K562 (cell line): ENCODE data around the gene ZNF169. TPM values are rescaled to one million over a fixed set of nuclear protein-coding genes. Genes with fewer than 3 reads are reported as not detected.
A peak's percentile ranks its signal among the peaks of the same experiment; 100 is the strongest.

ENCODE experiments used
- CHD2 ChIP-seq: IDR thresholded peaks from 2 replicates; pipeline ENCODE4 v1.6.1; 2011; ENCODE audit warnings: low read depth, low read length
- JUND ChIP-seq, 2 experiments: IDR thresholded peaks; 2 replicates in 1 of 2; 3 replicates in 1 of 2; pipeline ENCODE4 v1.6.1; 2011; ENCODE audit warnings: borderline replicate concordance in 2 of 2, low read depth in 2 of 2, low read length in 2 of 2, improper control_type of control experiment in 1 of 2, missing biosample characterization in 1 of 2, missing genetic modification characterization in 1 of 2, missing genetic modification reagents in 1 of 2
- KLF13 ChIP-seq: fragments of 450-650 bp; IDR thresholded peaks from 2 replicates; pipeline ENCODE4 v1.6.1; 2016; ENCODE audit warnings: missing genetic modification characterization, low read depth, mild to moderate bottlenecking, missing compliant biosample characterization, moderate library complexity, borderline replicate concordance
- L3MBTL2 ChIP-seq: fragments of 450-650 bp; IDR thresholded peaks from 2 replicates; pipeline ENCODE4 v1.6.1; 2016; ENCODE audit warnings: mild to moderate bottlenecking, moderate library complexity
- MECOM ChIP-seq: fragments of 250-450 bp; sonication (Bioruptor Pico); IDR thresholded peaks from 2 replicates; pipeline ENCODE4 v1.8.0; 2022; ENCODE audit warnings: inconsistent platforms
- MITF ChIP-seq: IDR thresholded peaks from 2 replicates; pipeline ENCODE4 v1.6.1; 2014; ENCODE audit warnings: antibody characterized with exemption
- NR0B1 ChIP-seq: fragments of 450-650 bp; IDR thresholded peaks from one replicate; pipeline ENCODE4 v1.6.1; 2018; ENCODE audit warnings: mild to moderate bottlenecking, moderate library complexity; ENCODE audit not compliant: partially characterized antibody
- PTRF ChIP-seq: fragments of 450-650 bp; IDR thresholded peaks from 2 replicates; pipeline ENCODE4 v1.6.1; 2016; ENCODE audit warnings: mild to moderate bottlenecking, missing genetic modification characterization, missing compliant biosample characterization
- RUNX1 ChIP-seq: sonication (generic); IDR thresholded peaks from 2 replicates; pipeline ENCODE4 v1.6.1; 2016; ENCODE audit warnings: antibody characterized with exemption, low read depth
- SAFB ChIP-seq: fragments of 200-400 bp; formaldehyde crosslinking; IDR thresholded peaks from 2 replicates; pipeline ENCODE4 v1.6.1; 2017; ENCODE audit warnings: low read depth, low read length, borderline replicate concordance
- SNRNP70 ChIP-seq: fragments of 200-400 bp; formaldehyde crosslinking; optimal IDR thresholded peaks from 2 replicates; pipeline ENCODE3; 2017; ENCODE audit warnings: low read depth, low read length
- SREBF1 ChIP-seq: fragments of 150-350 bp; IDR thresholded peaks from 2 replicates; pipeline ENCODE4 v1.6.1; 2014; ENCODE audit warnings: antibody characterized with exemption, low read depth, low read length, borderline replicate concordance
- SRSF1 ChIP-seq: fragments of 200-400 bp; formaldehyde crosslinking; IDR thresholded peaks from 2 replicates; pipeline ENCODE4 v1.6.1; 2017; ENCODE audit warnings: mild to moderate bottlenecking, low read depth, low read length, moderate library complexity
- SRSF3 ChIP-seq: fragments of 200-400 bp; formaldehyde crosslinking; IDR thresholded peaks from 2 replicates; pipeline ENCODE4 v1.6.1; 2016; ENCODE audit warnings: mild to moderate bottlenecking, low read length, moderate library complexity; ENCODE audit not compliant: insufficient read depth
- WHSC1 ChIP-seq: IDR thresholded peaks from one replicate; pipeline ENCODE4 v1.6.1; 2012; ENCODE audit warnings: low read length, control low read depth, inconsistent platforms
- ZNF140 ChIP-seq: fragments of 250-450 bp; sonication (Bioruptor Pico); IDR thresholded peaks from 2 replicates; pipeline ENCODE4 v1.8.0; 2021; ENCODE audit warnings: moderate library complexity, mild to moderate bottlenecking, inconsistent platforms
- ZNF57 ChIP-seq: fragments of 450-650 bp; formaldehyde crosslinking; IDR thresholded peaks from 2 replicates; pipeline ENCODE4 v1.4.0; 2020; ENCODE audit warnings: mild to moderate bottlenecking, moderate library complexity
- ZNF780A ChIP-seq: fragments of 250-450 bp; sonication (Bioruptor Pico); IDR thresholded peaks from 2 replicates; pipeline ENCODE4 v1.5.0; 2021; ENCODE audit warnings: mild to moderate bottlenecking
- polyA plus RNA-seq, 8 experiments: library from polyadenylated mRNA; depleted of rRNA in 4 of 8; stranded (reverse) in 5 of 8; unstranded in 3 of 8; fragments of >200 nt; fragmentation: Nextera tagmentation in 2 of 8; fragmentation: Illumina TruSeq in 1 of 8; extraction: Ambion mirVana in 2 of 8; extraction: Trizol in 1 of 8; gene quantifications; 2 replicates each; pipeline versions ENCODE4 v1.2.1 to v1.2.3, GENCODE V29; 2011 to 2014; ENCODE audit warnings: inconsistent platforms in 1 of 8, missing spikeins in 1 of 8
- total RNA-seq, 7 experiments: library from RNA; depleted of rRNA in 6 of 7; stranded (reverse); fragments of >200 nt in 6 of 7; fragmentation: Illumina TruSeq in 2 of 7; extraction: Trizol in 2 of 7; gene quantifications; 2 replicates each; pipeline versions ENCODE4 v1.2.1 to v1.2.3, GENCODE V29; 2011 to 2021; ENCODE audit warnings: low replicate concordance in 1 of 7
- TF ChIP-seq, protein P1 (sequence below): fragments of 250-450 bp; sonication (Bioruptor Pico); IDR thresholded peaks from 2 replicates; pipeline ENCODE4 v1.4.0; 2020; ENCODE audit warnings: mild to moderate bottlenecking, moderate library complexity
- TF ChIP-seq, protein P2 (sequence below): fragments of 250-450 bp; sonication (Bioruptor Pico); IDR thresholded peaks from 2 replicates; pipeline ENCODE4 v1.5.0; 2021
- TF ChIP-seq, protein P3 (sequence below): fragments of 450-650 bp; IDR thresholded peaks from 2 replicates; pipeline ENCODE4 v1.6.1; 2016; ENCODE audit warnings: antibody characterized with exemption

The ZNF169 gene
- total and polyA plus RNA-seq, 9 of the 15 experiments (the other 6 are each of a cell fraction or from before 2014, with no cell fraction given): 2.0 to 16.2 (median 5.6) TPM

DNA sequence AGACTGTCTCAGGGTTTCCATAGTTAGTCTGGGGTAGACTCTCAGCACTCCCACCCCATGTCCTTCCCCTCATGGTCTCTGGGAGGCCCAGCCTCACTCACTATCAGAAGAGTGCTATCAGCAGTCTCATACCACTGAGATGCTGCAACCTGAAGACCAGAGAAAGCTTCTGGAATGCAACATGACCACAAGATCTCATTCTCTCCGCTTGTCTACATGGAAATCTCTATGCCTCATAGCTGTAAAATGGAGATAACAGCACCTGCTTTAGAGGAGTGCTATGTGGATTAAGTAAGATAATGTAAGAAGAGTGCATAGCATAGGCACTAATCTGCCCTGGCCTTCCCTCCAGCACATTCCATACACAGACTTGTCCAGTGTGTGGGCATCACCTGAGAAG lies 47.0 kb upstream of the ZNF169 start (continued):
- TF ChIP-seq, protein P1, sequence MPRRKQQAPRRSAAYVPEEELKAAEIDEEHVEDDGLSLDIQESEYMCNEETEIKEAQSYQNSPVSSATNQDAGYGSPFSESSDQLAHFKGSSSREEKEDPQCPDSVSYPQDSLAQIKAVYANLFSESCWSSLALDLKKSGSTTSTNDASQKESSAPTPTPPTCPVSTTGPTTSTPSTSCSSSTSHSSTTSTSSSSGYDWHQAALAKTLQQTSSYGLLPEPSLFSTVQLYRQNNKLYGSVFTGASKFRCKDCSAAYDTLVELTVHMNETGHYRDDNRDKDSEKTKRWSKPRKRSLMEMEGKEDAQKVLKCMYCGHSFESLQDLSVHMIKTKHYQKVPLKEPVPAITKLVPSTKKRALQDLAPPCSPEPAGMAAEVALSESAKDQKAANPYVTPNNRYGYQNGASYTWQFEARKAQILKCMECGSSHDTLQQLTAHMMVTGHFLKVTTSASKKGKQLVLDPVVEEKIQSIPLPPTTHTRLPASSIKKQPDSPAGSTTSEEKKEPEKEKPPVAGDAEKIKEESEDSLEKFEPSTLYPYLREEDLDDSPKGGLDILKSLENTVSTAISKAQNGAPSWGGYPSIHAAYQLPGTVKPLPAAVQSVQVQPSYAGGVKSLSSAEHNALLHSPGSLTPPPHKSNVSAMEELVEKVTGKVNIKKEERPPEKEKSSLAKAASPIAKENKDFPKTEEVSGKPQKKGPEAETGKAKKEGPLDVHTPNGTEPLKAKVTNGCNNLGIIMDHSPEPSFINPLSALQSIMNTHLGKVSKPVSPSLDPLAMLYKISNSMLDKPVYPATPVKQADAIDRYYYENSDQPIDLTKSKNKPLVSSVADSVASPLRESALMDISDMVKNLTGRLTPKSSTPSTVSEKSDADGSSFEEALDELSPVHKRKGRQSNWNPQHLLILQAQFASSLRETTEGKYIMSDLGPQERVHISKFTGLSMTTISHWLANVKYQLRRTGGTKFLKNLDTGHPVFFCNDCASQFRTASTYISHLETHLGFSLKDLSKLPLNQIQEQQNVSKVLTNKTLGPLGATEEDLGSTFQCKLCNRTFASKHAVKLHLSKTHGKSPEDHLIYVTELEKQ (CRISPR knock-in tag): no peak
- TF ChIP-seq KLF13 (tag) (no peak), SREBF1 (no peak), NR0B1 (no peak), ZNF780A (CRISPR knock-in tag) (no peak), SNRNP70 (no peak), WHSC1 (no peak), PTRF (no peak), ZNF140 (CRISPR knock-in tag) (no peak), SAFB (no peak), SRSF3 (no peak), MITF (no peak), JUND (IDR thresholded peaks at IDR 0.05; ENCODE audit: borderline replicate concordance, low read depth, low read length) (peak; percentile 40; the same call in 1 of the 2 replicates), JUND (tag; IDR thresholded peaks at IDR 0.05; ENCODE audit: borderline replicate concordance, low read depth, low read length) (peak; percentile 49; the same call in 1 of the 3 replicates), L3MBTL2 (no peak), RUNX1 (no peak; the same call in 1 of the 2 replicates), CHD2 (no peak), SRSF1 (no peak), MECOM (CRISPR knock-in tag) (no peak), ZNF57 (CRISPR knock-in tag) (no peak)
- TF ChIP-seq, protein P2, sequence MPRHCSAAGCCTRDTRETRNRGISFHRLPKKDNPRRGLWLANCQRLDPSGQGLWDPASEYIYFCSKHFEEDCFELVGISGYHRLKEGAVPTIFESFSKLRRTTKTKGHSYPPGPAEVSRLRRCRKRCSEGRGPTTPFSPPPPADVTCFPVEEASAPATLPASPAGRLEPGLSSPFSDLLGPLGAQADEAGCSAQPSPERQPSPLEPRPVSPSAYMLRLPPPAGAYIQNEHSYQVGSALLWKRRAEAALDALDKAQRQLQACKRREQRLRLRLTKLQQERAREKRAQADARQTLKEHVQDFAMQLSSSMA (CRISPR knock-in tag): no peak
- TF ChIP-seq, protein P3, sequence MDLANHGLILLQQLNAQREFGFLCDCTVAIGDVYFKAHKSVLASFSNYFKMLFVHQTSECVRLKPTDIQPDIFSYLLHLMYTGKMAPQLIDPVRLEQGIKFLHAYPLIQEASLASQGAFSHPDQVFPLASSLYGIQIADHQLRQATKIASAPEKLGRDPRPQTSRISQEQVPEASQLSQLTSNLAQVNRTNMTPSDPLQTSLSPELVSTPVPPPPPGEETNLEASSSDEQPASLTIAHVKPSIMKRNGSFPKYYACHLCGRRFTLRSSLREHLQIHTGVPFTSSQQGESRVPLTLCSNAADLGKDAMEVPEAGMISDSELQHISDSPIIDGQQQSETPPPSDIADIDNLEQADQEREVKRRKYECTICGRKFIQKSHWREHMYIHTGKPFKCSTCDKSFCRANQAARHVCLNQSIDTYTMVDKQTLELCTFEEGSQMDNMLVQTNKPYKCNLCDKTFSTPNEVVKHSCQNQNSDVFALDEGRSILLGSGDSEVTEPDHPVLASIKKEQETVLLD: no peak
